GM21423 (cell line): ENCODE results near the gene TBX3.

Experiments used
- ATAC-seq: cut with Tn5 transposase; IDR thresholded peaks from one replicate; pipeline ENCODE4 v1.9.1; 2021; ENCODE audit warnings: mild to moderate bottlenecking, moderate library complexity; ENCODE audit not compliant: unreplicated experiment

The TBX3 gene

GRCh38 chr12:114697243-114697716 is 13.3 kb upstream of the TBX3 start:
- ATAC-seq: no peak

- ATAC-seq: no peak
Measured at GRCh38 chr12:114696443-114697242, 12.7 kb upstream of the TBX3 start.

- ATAC-seq: no peak
Measured at GRCh38 chr12:114695305-114695592, 11.3 kb upstream of the TBX3 start.

- ATAC-seq: no peak
Measured at GRCh38 chr12:114694436-114695304, 10.7 kb upstream of the TBX3 start.

GRCh38 chr12:114693532-114693931 is 9.6 kb upstream of the TBX3 start:
- ATAC-seq: no peak

- no peak for ATAC-seq
Measured at GRCh38 chr12:114693059-114693531, 9.1 kb upstream of the TBX3 start.

GRCh38 chr12:114692186-114693058 is 8.4 kb upstream of the TBX3 start:
- ATAC-seq: no peak

- no peak for ATAC-seq
Measured at GRCh38 chr12:114691763-114692185, 7.8 kb upstream of the TBX3 start.

- no peak for ATAC-seq
Measured at GRCh38 chr12:114691196-114691595, 7.2 kb upstream of the TBX3 start.

- no peak for ATAC-seq
Measured at GRCh38 chr12:114690267-114691135, 6.5 kb upstream of the TBX3 start.

GRCh38 chr12:114689075-114689994 is 5.4 kb upstream of the TBX3 start:
- no peak for ATAC-seq

GRCh38 chr12:114688256-114688845 is 4.4 kb upstream of the TBX3 start:
- no peak for ATAC-seq

- ATAC-seq: no peak
Measured at GRCh38 chr12:114687802-114688201, 3.8 kb upstream of the TBX3 start.

- ATAC-seq: no peak
Measured at GRCh38 chr12:114686773-114687500, 3.0 kb upstream of the TBX3 start.

GRCh38 chr12:114686426-114686772 is 2.4 kb upstream of the TBX3 start:
- ATAC-seq: no peak

GRCh38 chr12:114685869-114686268 is 1.9 kb upstream of the TBX3 start:
- ATAC-seq: no peak

- no peak for ATAC-seq
Measured at GRCh38 chr12:114685320-114685781, 1.4 kb upstream of the TBX3 start.

GRCh38 chr12:114684870-114685273 is 897 bp upstream of the TBX3 start:
- ATAC-seq: no peak
